ENCODE results near the gene C19orf47. TPM values are rescaled to one million over a fixed set of nuclear protein-coding genes. Genes with fewer than 3 reads are reported as not detected.

Gene C19orf47
- total and polyA plus RNA-seq, 8 donors = 0.58 to 59.7 (median 8.6) TPM

GRCh38 chr19:40339018-40339728, 9.0 kb downstream of the C19orf47 start:
- DNase-seq = no peak

DNA sequence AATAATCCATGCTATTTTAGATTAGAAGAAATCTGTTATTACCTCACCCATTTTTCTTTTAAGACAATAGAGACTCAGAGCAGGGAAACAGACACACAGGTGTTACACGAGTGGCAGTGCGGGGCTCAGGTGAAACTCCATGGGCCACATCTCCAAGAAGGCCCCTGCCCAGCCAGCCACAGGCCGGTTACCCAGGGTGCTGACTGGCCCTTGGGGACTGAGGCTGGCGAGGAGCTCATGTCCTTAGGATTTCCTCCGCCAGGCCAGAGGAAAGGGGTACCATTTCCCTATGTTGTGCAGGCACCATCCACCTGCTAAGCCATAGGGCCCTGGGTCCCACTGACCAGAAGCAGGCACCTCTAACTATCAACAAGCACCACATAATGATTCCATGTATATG, 10.6 kb downstream of the C19orf47 start:
- H3K27me3 ChIP-seq = no peaks in the 10 kb centered on the region
- intact Hi-C loops (cut with DNase I; ENCODE audit: low total_unique reads) = no loop called here
- H3K4me1 ChIP-seq = peaks cover 0 to 9% (median 0%) of the 10 kb centered on the region in 4 donors
- H3K9me3 ChIP-seq = no peaks in the 10 kb centered on the region
- peaks cover 14 to 78% (median 76%) of the 10 kb centered on the region in 4 donors for H3K36me3 ChIP-seq
- WGBS, 5 donors = 90 to 97% (median 94%) methylated on average over 5 of the region's 5 CpGs
- H3K27ac ChIP-seq = no peak overlapping the region
- no peak for TF ChIP-seq EP300 (IDR thresholded peaks at IDR 0.05)
- TF ChIP-seq, protein P1, sequence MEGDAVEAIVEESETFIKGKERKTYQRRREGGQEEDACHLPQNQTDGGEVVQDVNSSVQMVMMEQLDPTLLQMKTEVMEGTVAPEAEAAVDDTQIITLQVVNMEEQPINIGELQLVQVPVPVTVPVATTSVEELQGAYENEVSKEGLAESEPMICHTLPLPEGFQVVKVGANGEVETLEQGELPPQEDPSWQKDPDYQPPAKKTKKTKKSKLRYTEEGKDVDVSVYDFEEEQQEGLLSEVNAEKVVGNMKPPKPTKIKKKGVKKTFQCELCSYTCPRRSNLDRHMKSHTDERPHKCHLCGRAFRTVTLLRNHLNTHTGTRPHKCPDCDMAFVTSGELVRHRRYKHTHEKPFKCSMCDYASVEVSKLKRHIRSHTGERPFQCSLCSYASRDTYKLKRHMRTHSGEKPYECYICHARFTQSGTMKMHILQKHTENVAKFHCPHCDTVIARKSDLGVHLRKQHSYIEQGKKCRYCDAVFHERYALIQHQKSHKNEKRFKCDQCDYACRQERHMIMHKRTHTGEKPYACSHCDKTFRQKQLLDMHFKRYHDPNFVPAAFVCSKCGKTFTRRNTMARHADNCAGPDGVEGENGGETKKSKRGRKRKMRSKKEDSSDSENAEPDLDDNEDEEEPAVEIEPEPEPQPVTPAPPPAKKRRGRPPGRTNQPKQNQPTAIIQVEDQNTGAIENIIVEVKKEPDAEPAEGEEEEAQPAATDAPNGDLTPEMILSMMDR (IDR thresholded peaks at IDR 0.05) = no peak
- TF ChIP-seq POLR2AphosphoS5 (IDR thresholded peaks at IDR 0.05) = no peak
- TF ChIP-seq POLR2A (IDR thresholded peaks at IDR 0.05) = no peak
- H3K4me3 ChIP-seq = no peak overlapping the region
- DNase-seq = no peak

More at GRCh38 chr19:40339018-40339728, 9.0 kb downstream of the C19orf47 start:
- no peaks in the 10 kb centered on the region for H3K9me3 ChIP-seq
- H3K27me3 ChIP-seq = no peaks in the 10 kb centered on the region
- no peak overlapping the region for H3K4me3 ChIP-seq
- H3K36me3 ChIP-seq = peaks cover 4 to 69% (median 61%) of the 10 kb centered on the region in 4 donors
- 92 to 94% (median 93%) methylated on average over 4 of the region's 4 CpGs for WGBS, 5 donors
- peaks cover 0 to 13% (median 0%) of the 10 kb centered on the region in 4 donors for H3K4me1 ChIP-seq
- TF ChIP-seq POLR2A (IDR thresholded peaks at IDR 0.05) (no peak), EP300 (IDR thresholded peaks at IDR 0.05) (no peak), POLR2AphosphoS5 (IDR thresholded peaks at IDR 0.05) (no peak)
- TF ChIP-seq, protein P1 (IDR thresholded peaks at IDR 0.05) = no peak
- no peak overlapping the region for H3K27ac ChIP-seq
- intact Hi-C loops (cut with DNase I; ENCODE audit: low total_unique reads) = no loop called here

- peaks cover 17 to 83% (median 80%) of the 10 kb centered on the region in 4 donors for H3K36me3 ChIP-seq
- peaks cover 0 to 7% (median 0%) of the 10 kb centered on the region in 4 donors for H3K4me1 ChIP-seq
- 82 to 90% (median 85%) methylated on average over 2 of the region's 2 CpGs for WGBS, 5 donors
- TF ChIP-seq EP300 (IDR thresholded peaks at IDR 0.05) (no peak), POLR2AphosphoS5 (IDR thresholded peaks at IDR 0.05) (no peak), POLR2A (IDR thresholded peaks at IDR 0.05) (no peak)
- TF ChIP-seq, protein P1 (IDR thresholded peaks at IDR 0.05) = no peak
- H3K9me3 ChIP-seq = no peaks in the 10 kb centered on the region
- no peak overlapping the region for H3K27ac ChIP-seq
- DNase-seq = no peak
- H3K27me3 ChIP-seq = no peaks in the 10 kb centered on the region
- intact Hi-C loops (cut with DNase I; ENCODE audit: low total_unique reads) = no loop called here
- H3K4me3 ChIP-seq = no peak overlapping the region
These were observed 11.1 kb downstream of the C19orf47 start for GRCh38 chr19:40337107-40337506.

DNA sequence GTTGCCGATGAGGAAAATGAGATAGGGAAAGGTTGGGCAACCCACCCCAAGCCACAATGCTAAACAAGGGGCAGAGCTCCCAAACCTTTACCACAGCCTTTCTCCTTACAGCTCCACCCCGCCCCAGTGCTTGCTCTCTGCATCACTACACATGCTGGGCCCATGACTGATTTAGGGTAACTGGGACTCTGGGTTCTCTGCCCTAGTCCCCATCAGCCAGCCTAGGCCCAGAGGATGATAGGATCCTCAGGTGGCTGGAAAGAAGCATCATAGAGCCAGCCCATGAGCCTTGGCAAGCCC, 11.6 kb downstream of the C19orf47 start:
- TF ChIP-seq POLR2A (IDR thresholded peaks at IDR 0.05) = no peak
- TF ChIP-seq POLR2AphosphoS5 (IDR thresholded peaks at IDR 0.05) = no peak
- TF ChIP-seq EP300 (IDR thresholded peaks at IDR 0.05) = no peak
- TF ChIP-seq, protein P1 (IDR thresholded peaks at IDR 0.05) = no peak
- intact Hi-C loops (cut with DNase I; ENCODE audit: low total_unique reads) = no loop called here
- peaks cover 23 to 87% (median 84%) of the 10 kb centered on the region in 4 donors for H3K36me3 ChIP-seq
- H3K4me3 ChIP-seq = no peak overlapping the region
- H3K4me1 ChIP-seq = peaks cover 0 to 2% (median 0%) of the 10 kb centered on the region in 4 donors
- no peak overlapping the region for H3K27ac ChIP-seq
- no peak for DNase-seq
- no peaks in the 10 kb centered on the region for H3K9me3 ChIP-seq
- 92 to 100% (median 94%) methylated on average over 1 to 2 of the region's 2 CpGs for WGBS, 5 donors
- H3K27me3 ChIP-seq = no peaks in the 10 kb centered on the region
